Fibroblast of lung (primary cell): ENCODE measurements around the gene SELP. TPM values are rescaled to one million over a fixed set of nuclear protein-coding genes. Genes with fewer than 3 reads are reported as not detected.

ENCODE experiments used
- DNase-seq, 2 donors: peaks; one replicate each; pipeline versions ENCODE4 v3.0.0 to v3.0.0-alpha.2; 2010; ENCODE audit warnings: low read depth in 2 of 2
- H2AFZ ChIP-seq: 2 replicates; pipeline ENCODE4 v1.5.1; 2012; ENCODE audit warnings: low read length, control low read depth, inconsistent platforms
- H3K27ac ChIP-seq: 2 replicates; pipeline ENCODE4 v1.5.1; 2011; ENCODE audit warnings: low read length, control low read depth; ENCODE audit not compliant: insufficient read depth
- H3K27me3 ChIP-seq: 2 replicates; pipeline ENCODE4 v1.5.1; 2011; ENCODE audit warnings: mild to moderate bottlenecking, low read length; ENCODE audit not compliant: control insufficient read depth, insufficient read depth
- H3K36me3 ChIP-seq: 2 replicates; pipeline ENCODE4 v1.5.1; 2011; ENCODE audit warnings: low read length; ENCODE audit not compliant: control insufficient read depth, insufficient read depth
- H3K4me1 ChIP-seq: 2 replicates; pipeline ENCODE4 v1.5.1; 2011; ENCODE audit warnings: low read length; ENCODE audit not compliant: control insufficient read depth, insufficient read depth; ENCODE audit errors: extremely low read depth
- H3K4me2 ChIP-seq: 2 replicates; pipeline ENCODE4 v1.5.1; 2011; ENCODE audit warnings: low read length, control low read depth; ENCODE audit not compliant: insufficient read depth; ENCODE audit errors: extremely low read depth
- H3K4me3 ChIP-seq, 4 experiments: fragments of 200-600 bp in 1 of 4; sonication (generic) in 1 of 4; replicated peaks in 1 of 4; 2 replicates each; pipeline ENCODE4 v1.5.1; 2011 to 2016; ENCODE audit warnings: low read length in 4 of 4, low read depth in 3 of 4, mild to moderate bottlenecking in 3 of 4, control low read depth in 2 of 4, inconsistent platforms in 1 of 4, mixed read lengths in 1 of 4; ENCODE audit not compliant: insufficient read depth in 1 of 4; ENCODE audit errors: control extremely low read depth in 1 of 4
- H3K79me2 ChIP-seq: 2 replicates; pipeline ENCODE4 v1.5.1; 2012; ENCODE audit warnings: mild to moderate bottlenecking, low read length, inconsistent platforms; ENCODE audit not compliant: control insufficient read depth, insufficient read depth
- H3K9ac ChIP-seq: 2 replicates; pipeline ENCODE4 v1.5.1; 2011; ENCODE audit warnings: mild to moderate bottlenecking, low read length, control low read depth; ENCODE audit not compliant: insufficient read depth
- H3K9me3 ChIP-seq: 2 replicates; pipeline ENCODE4 v1.5.1; 2012; ENCODE audit warnings: low read depth, low read length; ENCODE audit not compliant: control insufficient read depth, insufficient read depth
- H4K20me1 ChIP-seq: 2 replicates; pipeline ENCODE4 v1.5.1; 2011; ENCODE audit warnings: low read length; ENCODE audit not compliant: control insufficient read depth, insufficient read depth; ENCODE audit errors: extremely low read depth
- CTCF ChIP-seq, 2 donors: IDR thresholded peaks in 1 of 2; conservative IDR thresholded peaks in 1 of 2; 1 replicate in 1 of 2; 2 replicates in 1 of 2; pipeline ENCODE4 v1.5.1; 2011 to 2012; ENCODE audit warnings: low read length in 2 of 2, control low read depth in 1 of 2, inconsistent platforms in 1 of 2, low read depth in 1 of 2, mild to moderate bottlenecking in 1 of 2
- EZH2 ChIP-seq: IDR thresholded peaks from 2 replicates; pipeline ENCODE4 v1.5.1; 2012; ENCODE audit warnings: low read length, control low read depth, mild to moderate bottlenecking; ENCODE audit errors: missing control alignments
- polyA plus RNA-seq, 2 donors: library from polyadenylated mRNA; depleted of rRNA in 1 of 2; stranded (reverse) in 1 of 2; unstranded in 1 of 2; fragments of >200 nt; gene quantifications; 2 replicates each; pipeline ENCODE4 v1.2.1, GENCODE V29; 2011 to 2012; ENCODE audit warnings: missing spikeins in 1 of 2
- total RNA-seq: library from RNA; depleted of rRNA; stranded (reverse); fragments of >200 nt; gene quantifications from 2 replicates; pipeline ENCODE4 v1.2.1, GENCODE V29; 2014

Gene SELP
- total and polyA plus RNA-seq, 2 donors (not counting 1 experiment from before 2014, with no cell fraction given) = not detected

- H2AFZ ChIP-seq = no peak overlapping the region
- H3K4me3 ChIP-seq = no peak overlapping the region
- H3K27ac ChIP-seq = no peak overlapping the region
- no peaks in the 10 kb centered on the region for H4K20me1 ChIP-seq
- H3K4me2 ChIP-seq = no peak overlapping the region
- H3K27me3 ChIP-seq = no peaks in the 10 kb centered on the region
- DNase-seq = peak; percentile 12 to 43
- no peaks in the 10 kb centered on the region for H3K4me1 ChIP-seq
- H3K9ac ChIP-seq = no peak overlapping the region
- no peaks in the 10 kb centered on the region for H3K36me3 ChIP-seq
- TF ChIP-seq CTCF (conservative IDR thresholded peaks at IDR 0.05 in 1 of 2, IDR thresholded peaks at IDR 0.05 in 1 of 2; ENCODE audit: low read depth in 1 of 2, low read length in 2 of 2) = no peak
- no peak for TF ChIP-seq EZH2
- H3K9me3 ChIP-seq = no peaks in the 10 kb centered on the region
- no peaks in the 10 kb centered on the region for H3K79me2 ChIP-seq
These were observed 33.9 kb downstream of the SELP start for GRCh38 chr1:169595764-169596711.

- Histone ChIP-seq H4K20me1 (no peaks in the 10 kb centered on the region), H3K79me2 (no peaks in the 10 kb centered on the region), H3K4me2 (no peak overlapping the region), H3K36me3 (no peaks in the 10 kb centered on the region), H3K9me3 (no peaks in the 10 kb centered on the region), H2AFZ (no peak overlapping the region), H3K27me3 (no peaks in the 10 kb centered on the region), H3K27ac (no peak overlapping the region), H3K9ac (no peak overlapping the region), H3K4me1 (no peaks in the 10 kb centered on the region), H3K4me3 (no peak overlapping the region)
- no peak for DNase-seq
- TF ChIP-seq CTCF (conservative IDR thresholded peaks at IDR 0.05 in 1 of 2, IDR thresholded peaks at IDR 0.05 in 1 of 2; ENCODE audit: low read depth in 1 of 2, low read length in 2 of 2) (no peak), EZH2 (no peak)
These were observed 35.5 kb downstream of the SELP start for GRCh38 chr1:169594391-169594790.

GRCh38 chr1:169590932-169591331 is 39.0 kb downstream of the SELP start:
- Histone ChIP-seq H2AFZ (no peak overlapping the region), H3K9ac (no peak overlapping the region), H3K4me3 (no peak overlapping the region), H3K27me3 (no peaks in the 10 kb centered on the region), H4K20me1 (no peaks in the 10 kb centered on the region), H3K36me3 (no peaks in the 10 kb centered on the region), H3K4me2 (no peak overlapping the region), H3K27ac (no peak overlapping the region), H3K9me3 (no peaks in the 10 kb centered on the region), H3K4me1 (no peaks in the 10 kb centered on the region), H3K79me2 (no peaks in the 10 kb centered on the region)
- TF ChIP-seq CTCF (conservative IDR thresholded peaks at IDR 0.05 in 1 of 2, IDR thresholded peaks at IDR 0.05 in 1 of 2; ENCODE audit: low read depth in 1 of 2, low read length in 2 of 2) = no peak
- no peak for TF ChIP-seq EZH2
- no peak for DNase-seq
